ENCODE results near the gene ALX4.

DNA sequence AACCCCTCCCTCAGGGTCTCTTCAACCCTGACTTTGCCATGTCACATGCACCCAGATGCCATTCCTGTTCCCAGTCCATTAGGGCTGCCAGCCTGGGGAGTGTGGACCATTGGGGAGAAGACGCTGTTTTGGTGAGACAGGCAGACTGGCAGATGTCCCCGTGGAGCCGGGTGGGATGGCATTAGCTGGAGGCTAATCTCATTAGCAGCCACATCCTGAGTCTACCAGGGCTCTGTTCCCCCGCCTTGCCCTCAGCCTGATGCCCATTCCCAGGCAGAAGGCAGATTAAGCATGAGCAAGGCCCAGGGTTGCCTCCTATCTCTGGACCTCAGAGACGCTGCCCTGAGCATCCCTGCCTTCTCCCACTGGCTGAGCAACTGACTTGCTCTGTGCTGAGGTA is 46.4 kb upstream of the ALX4 start:
- TF ChIP-seq SP1 (IDR thresholded peaks at IDR 0.05), result no peak
- TF ChIP-seq FOXK2 (IDR thresholded peaks at IDR 0.05), result no peak
- no peak for TF ChIP-seq ELF4 (IDR thresholded peaks at IDR 0.05)
- TF ChIP-seq SUZ12 (IDR thresholded peaks at IDR 0.05), result no peak
- no peak for TF ChIP-seq BHLHE40 (IDR thresholded peaks at IDR 0.05; ENCODE audit: borderline replicate concordance)
- TF ChIP-seq PKNOX1 (IDR thresholded peaks at IDR 0.05), result no peak
- no peak for TF ChIP-seq NFRKB (IDR thresholded peaks at IDR 0.05)
- TF ChIP-seq ARNT (IDR thresholded peaks at IDR 0.05), result no peak
- TF ChIP-seq HDGF (IDR thresholded peaks at IDR 0.05; ENCODE audit: borderline replicate concordance), result no peak
